KG1 (cell line): Measurements from ENCODE around the gene CAST.
"Not testable (repeated sequence)": the region's sequence is repeated elsewhere in the genome, so short reads cannot be mapped to it uniquely, and the experiment has no call there.

ENCODE experiments used
- DNase-seq: peaks from one replicate; lab custom pipeline; 2025; lab: John Stamatoyannopoulos, UW

CAST gene, protein sequence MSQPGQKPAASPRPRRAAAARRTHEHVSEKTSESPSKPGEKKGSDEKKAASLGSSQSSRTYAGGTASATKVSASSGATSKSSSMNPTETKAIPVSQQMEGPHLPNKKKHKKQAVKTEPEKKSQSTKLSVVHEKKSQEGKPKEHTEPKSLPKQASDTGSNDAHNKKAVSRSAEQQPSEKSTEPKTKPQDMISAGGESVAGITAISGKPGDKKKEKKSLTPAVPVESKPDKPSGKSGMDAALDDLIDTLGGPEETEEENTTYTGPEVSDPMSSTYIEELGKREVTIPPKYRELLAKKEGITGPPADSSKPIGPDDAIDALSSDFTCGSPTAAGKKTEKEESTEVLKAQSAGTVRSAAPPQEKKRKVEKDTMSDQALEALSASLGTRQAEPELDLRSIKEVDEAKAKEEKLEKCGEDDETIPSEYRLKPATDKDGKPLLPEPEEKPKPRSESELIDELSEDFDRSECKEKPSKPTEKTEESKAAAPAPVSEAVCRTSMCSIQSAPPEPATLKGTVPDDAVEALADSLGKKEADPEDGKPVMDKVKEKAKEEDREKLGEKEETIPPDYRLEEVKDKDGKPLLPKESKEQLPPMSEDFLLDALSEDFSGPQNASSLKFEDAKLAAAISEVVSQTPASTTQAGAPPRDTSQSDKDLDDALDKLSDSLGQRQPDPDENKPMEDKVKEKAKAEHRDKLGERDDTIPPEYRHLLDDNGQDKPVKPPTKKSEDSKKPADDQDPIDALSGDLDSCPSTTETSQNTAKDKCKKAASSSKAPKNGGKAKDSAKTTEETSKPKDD

DNA sequence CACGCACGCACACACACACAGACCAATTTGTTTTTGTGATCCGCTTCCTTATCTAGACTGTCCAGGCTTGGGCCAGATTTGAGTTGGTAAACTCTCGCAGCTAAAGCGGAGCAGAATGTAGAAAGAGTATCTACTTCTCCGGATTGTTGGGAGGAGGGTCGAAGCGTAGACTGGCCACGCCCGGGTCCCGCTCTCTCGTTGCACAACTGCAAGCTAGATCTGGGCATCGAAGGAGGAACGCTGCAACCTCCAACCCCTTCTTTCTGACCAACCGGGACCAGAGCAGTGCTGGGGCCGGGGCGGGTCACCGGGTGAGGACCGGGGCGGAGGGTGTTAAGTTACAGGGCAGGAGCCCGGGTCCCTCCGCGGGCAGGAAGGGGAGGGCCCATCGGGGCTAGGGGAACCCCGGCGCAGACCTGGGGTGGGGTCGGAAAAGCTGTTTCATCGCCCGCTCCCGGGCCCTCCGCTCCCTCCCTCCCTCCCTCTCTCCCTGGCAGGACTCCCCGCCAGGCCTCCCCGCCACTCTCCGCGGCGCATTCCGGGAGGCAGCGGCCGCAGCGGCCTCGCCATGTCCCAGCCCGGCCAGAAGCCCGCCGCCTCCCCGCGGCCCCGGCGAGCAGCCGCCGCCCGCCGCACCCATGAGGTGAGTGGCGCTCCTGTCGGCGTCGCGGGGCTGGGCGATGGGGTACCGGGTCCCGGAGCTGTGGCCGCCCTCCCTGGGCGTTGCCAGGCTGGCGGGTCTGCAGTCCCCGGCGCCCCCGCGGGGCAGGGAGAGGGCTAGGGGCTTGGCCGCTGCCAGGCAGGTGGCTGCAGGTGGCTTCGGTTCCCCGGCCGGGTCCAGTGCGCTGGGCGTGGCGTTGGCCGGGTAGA is at the start of gene CAST:
Gene CAST (plus strand): TSS at position 522 of the 870 bp plus-strand sequence. CDS start 47 bp downstream, at position 569.
- DNase-seq: no peak

- DNase-seq: no peak
Observed at GRCh38 chr5:96614110-96614691, 48.0 kb upstream of the CAST start.

DNA sequence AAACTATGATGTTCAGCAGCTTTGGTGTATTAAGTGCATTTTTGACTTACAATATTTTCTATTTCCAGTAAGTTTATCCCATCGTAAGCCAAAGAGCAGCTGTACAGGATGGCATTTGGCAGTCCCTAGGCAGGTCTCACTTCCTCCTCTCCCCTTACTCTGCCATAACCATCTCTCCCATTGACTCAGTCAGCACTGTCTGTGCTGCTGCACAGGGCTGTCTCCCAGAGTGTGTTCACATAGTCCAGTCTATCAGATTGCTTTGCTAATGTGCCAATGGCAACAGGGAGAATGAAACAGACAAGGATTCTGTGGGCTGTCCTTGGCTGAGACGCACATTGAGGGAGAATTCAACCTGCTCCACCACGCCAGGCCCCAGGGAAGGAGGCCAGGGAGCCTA is 47.0 kb upstream of the CAST start:
- DNase-seq: no peak

GRCh38 chr5:96616801-96617200 is 45.4 kb upstream of the CAST start:
- no peak for DNase-seq

DNA sequence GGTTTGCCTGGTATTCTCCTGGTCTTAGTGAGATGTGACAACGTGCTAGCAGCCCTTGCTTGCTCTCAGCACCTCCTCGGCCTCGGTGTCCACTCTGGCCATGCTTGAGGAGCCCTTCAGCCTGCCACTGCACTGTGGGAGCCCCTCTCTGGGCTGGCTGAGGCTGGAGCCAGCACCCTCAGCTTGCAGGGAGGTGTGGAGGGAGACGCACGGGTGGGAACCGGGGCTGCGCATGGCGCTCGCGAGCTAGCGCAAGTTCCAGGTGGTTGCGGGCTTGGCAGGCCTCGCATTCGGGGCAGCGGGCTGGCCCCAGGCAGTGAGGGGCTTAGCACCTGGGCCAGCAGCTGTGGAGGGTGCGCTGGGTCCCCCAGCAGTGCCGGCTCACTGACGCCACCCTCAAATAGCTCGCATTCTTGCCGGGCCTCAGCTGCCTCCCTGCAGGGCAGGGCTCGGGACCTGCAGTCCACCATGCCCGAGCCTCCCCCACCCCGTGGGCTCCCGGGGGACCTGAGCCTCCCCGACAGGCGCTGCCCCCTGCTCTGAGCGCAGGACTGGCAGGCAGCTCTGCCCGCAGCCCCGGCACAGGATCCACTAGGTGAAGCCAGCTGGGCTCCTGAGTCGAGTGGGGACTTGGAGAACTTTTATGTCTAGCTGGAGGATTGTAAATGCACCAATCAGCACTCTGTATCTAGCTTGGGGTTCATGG is 43.7 kb upstream of the CAST start:
- not testable (repeated sequence) for DNase-seq

- DNase-seq: no peak
Observed at GRCh38 chr5:96619946-96620345, 42.2 kb upstream of the CAST start.

- DNase-seq: no peak
Observed at GRCh38 chr5:96624596-96624995, 37.6 kb upstream of the CAST start.

DNA sequence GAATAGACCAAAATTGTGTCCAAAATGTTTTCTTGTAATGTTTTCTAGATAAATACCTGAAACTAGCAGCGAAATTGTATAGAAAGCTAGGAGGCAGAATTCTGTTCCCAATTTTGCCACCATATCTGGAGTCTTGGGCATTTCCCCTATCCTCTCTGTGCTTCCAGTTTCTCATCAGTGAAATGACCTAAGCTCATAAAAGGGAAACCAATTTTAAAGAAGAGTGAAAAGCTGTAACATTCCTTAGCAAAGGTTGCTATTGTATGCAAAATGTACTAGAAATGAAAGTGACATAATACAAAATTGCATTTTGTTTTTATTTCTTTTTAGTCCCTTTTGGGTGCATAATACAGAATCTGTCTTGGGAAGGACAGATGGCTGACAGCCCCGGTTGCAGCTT is 36.8 kb upstream of the CAST start:
- no peak for DNase-seq

DNA sequence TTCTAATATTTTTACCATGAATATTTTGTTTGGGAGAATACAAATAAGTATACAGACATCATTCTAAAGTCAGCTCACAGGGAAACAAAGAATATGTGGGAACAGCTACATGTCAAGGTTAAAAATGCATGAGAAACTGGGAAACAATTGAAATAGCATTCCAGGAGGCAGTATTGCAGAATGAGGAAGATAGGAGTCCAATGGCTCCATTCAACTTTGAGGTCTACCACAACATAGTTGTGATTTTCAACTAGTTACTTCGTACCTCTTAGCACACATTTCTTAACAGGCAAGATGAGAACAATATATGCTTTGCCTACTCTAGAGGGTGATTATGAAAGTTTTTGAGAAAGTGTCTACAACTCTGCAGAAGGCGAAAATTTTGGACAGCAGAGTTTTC is 35.2 kb upstream of the CAST start:
- DNase-seq: no peak

GRCh38 chr5:96627792-96628398 is 34.3 kb upstream of the CAST start:
- DNase-seq: no peak

DNA sequence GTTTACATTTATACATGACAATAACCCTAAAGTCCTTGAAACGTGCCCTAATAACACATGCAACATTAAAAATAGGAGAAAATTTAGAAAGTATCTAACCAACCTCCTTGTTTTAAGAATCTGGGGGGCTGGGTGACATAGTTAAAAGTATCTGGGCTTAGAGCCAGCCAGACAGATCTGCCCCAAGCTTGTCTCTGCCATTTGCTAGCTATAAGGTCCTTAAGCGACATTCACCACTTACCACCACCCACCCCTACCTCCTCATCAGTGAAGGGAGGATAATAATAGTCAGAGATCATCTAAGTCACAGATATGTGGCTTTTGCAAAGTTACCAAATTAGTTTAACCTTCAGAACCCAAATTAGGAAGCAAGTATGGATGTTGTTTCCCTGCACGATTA is 33.8 kb upstream of the CAST start:
- DNase-seq: no peak

GRCh38 chr5:96629774-96630173 is 32.4 kb upstream of the CAST start:
- no peak for DNase-seq

GRCh38 chr5:96633820-96634219 is 28.4 kb upstream of the CAST start:
- DNase-seq: no peak

DNA sequence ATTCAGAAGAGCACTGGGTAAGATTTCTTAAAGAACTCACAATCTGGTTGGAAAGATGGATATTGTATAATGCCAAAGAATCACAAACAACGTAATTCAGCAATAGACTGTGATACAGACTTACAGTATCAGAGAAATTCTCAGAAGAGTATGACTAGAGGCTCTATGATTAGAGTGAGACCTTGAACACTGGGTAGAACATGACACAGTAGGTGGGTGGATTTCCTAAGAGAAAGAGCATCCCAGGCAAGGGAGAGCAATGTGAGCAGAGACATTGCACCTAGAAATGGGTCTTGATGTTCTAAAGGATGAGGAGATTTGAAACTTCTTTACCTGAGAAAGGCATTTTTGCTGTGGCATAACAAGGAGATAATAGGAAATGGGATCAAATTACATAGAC is 27.3 kb upstream of the CAST start:
- no peak for DNase-seq

DNA sequence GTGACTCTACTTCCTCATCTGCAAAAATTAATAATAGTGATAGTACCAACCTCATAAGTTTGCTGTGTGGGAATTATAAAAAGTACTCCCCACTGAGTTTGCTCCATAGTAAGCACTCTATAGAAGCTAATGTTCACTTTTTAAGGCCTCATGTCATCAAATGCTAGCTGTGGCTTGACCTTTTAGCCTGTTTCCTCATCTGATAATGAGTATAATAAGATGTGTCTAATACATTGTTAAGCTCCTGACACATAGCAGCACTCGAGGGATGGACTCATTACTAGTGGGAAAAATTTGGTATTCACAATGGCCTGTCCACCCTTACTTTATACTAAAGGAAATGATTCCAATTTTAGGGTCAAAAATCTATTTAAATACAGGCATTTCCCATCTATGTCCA is 26.1 kb upstream of the CAST start:
- DNase-seq: no peak

GRCh38 chr5:96636594-96636993 is 25.6 kb upstream of the CAST start:
- no peak for DNase-seq

DNA sequence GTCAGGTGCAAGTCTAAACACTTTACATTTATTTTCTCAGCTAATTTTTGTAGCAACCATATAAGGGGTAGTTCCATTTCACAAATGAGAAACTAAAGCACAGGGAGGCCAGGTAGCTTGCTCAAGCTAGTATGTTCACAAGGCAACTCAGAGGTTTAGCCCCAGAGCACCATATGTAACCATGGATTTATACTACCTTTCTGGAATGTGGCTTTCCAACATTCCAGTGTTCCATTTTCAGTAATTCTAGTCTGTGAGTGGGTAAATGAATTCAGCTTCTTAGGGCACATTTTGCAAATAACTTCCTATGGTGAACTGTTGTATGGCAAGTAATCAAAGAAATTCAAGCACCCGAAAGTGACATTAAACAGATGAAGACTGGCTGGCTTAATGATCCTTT is 25.0 kb upstream of the CAST start:
- DNase-seq: no peak

DNA sequence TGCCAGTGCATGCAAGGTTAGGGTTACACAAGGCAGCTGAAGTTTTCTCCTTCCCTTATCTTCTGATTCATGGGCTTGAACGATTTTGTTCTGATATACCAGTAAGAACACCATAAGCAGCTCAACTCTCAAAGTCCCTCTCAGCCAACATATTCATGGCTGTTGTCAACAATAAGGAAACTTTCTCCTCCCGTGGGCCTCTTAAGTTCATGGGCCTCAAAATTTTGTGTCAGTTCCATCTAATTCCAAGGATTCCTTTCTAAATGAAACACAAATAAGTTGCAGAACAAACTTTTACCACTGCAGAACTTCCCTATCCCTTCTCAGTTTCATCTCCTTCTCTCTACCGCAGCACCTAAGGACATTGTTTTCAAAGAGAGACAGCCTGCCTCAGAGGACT is 23.6 kb upstream of the CAST start:
- DNase-seq: no peak

GRCh38 chr5:96640696-96641095 is 21.5 kb upstream of the CAST start:
- no peak for DNase-seq

DNA sequence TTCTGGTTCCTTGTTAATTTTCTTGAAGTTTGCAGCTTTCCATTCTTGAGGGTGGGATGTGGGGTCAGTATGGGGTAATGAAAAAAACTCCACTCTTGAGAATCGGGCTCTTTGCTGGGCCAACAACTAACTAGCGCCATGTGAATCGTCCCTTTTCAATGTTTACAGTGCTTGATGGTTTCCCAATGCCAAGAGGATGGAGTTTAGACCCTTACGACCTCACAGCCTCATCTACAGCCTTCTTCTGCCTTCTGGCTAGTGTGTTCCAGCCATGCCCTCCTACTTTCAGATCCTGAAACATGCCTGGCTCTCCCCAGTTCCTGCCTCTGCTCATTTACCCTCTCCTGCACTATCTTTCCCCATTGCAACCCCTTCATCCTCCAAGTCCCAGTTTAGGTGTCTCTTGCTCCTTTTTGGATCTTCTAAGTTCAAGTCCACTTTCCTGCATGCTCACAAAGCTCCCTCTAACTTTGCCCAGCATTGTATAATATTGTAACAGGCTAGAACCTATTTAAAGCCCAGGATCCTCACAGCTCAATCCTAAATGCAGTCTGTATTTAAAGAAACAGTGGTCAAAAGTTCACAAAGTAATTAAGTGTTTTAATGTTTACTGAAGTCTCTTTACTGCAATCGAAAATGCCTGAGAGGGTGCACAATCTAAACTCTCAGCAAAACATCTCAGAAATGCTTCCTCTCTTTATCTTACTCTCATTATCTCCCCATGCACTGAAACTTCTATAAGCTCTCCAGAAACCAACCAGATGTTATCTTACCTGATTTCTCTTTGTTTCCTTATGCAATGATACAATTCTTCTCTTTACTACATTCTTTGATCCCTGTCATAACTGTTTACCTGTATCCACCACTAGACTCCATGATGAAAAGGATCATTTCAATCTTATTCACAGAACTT is 20.6 kb upstream of the CAST start:
- no peak for DNase-seq
